ENCODE results near the gene MXI1.

GRCh38 chr10:110265573-110266193, 58.3 kb downstream of the MXI1 start:
- TF ChIP-seq CTCF (IDR thresholded peaks at IDR 0.05) (no peak), POLR2A (IDR thresholded peaks at IDR 0.05) (no peak)

Data from uterus (tissue), 2 donors.